Caco-2 (cell line): ENCODE measurements around the gene CLSTN1. TPM values are rescaled to one million over a fixed set of nuclear protein-coding genes. Genes with fewer than 3 reads are reported as not detected.

Source experiments
- BruUV-seq: library from RNA; stranded (reverse); fragments of 400-500 nt; replicated peaks from 2 replicates; lab custom pipeline; 2021; lab: Mats Ljungman, UMichigan
- CTCF ChIA-PET: fragments of 300-600 bp; sonication (Branson Sonifier 250); formaldehyde crosslinking; loops from one replicate; lab custom pipeline; 2022; ENCODE audit warnings: antibody characterized with exemption; lab: Charles Lee
- POLR2A ChIA-PET: fragments of 300-600 bp; sonication (Branson Sonifier 250); formaldehyde crosslinking; loops from one replicate; lab custom pipeline; 2022; ENCODE audit warnings: antibody characterized with exemption; lab: Charles Lee
- DNase-seq, 2 experiments: peaks; one replicate each; pipeline versions ENCODE4 v3.0.0 to v3.0.0-alpha.2; 2020 to 2022
- H3K27me3 ChIP-seq: replicated peaks from 2 replicates; pipeline ENCODE4 v1.6.0; 2011; ENCODE audit warnings: low read length; ENCODE audit not compliant: control insufficient read depth, insufficient read depth
- H3K36me3 ChIP-seq: 2 replicates; pipeline ENCODE4 v1.5.1; 2011; ENCODE audit warnings: low read length; ENCODE audit not compliant: control insufficient read depth, insufficient read depth
- H3K4me1 ChIP-seq: fragments of 250-450 bp; sonication (Bioruptor Pico); 2 replicates; pipeline ENCODE4 v1.5.1; 2020; ENCODE audit warnings: mild to moderate bottlenecking
- H3K4me3 ChIP-seq: 2 replicates; pipeline ENCODE4 v1.5.1; 2011; ENCODE audit warnings: low read depth, mild to moderate bottlenecking, control low read depth, low read length
- H3K9me3 ChIP-seq: fragments of 250-450 bp; sonication (Bioruptor Pico); 2 replicates; pipeline ENCODE4 v1.5.1; 2020; ENCODE audit warnings: mild to moderate bottlenecking, moderate library complexity
- H3K27ac Mint-ChIP-seq: one replicate; pipeline ENCODE4 v1.8.0; 2022; ENCODE audit warnings: mixed read lengths; ENCODE audit not compliant: unreplicated experiment
- H3K27me3 Mint-ChIP-seq: one replicate; pipeline ENCODE4 v1.8.0; 2022; ENCODE audit warnings: mixed read lengths; ENCODE audit not compliant: insufficient read depth, unreplicated experiment
- H3K36me3 Mint-ChIP-seq: one replicate; pipeline ENCODE4 v1.8.0; 2022; ENCODE audit warnings: mild to moderate bottlenecking, mixed read lengths; ENCODE audit not compliant: insufficient read depth, unreplicated experiment
- H3K4me1 Mint-ChIP-seq: one replicate; pipeline ENCODE4 v1.8.0; 2022; ENCODE audit warnings: low read depth, mixed read lengths; ENCODE audit not compliant: unreplicated experiment
- H3K4me3 Mint-ChIP-seq: one replicate; pipeline ENCODE4 v1.8.0; 2022; ENCODE audit warnings: mild to moderate bottlenecking, moderate library complexity, mixed read lengths; ENCODE audit not compliant: unreplicated experiment
- H3K9me3 Mint-ChIP-seq: one replicate; pipeline ENCODE4 v1.8.0; 2022; ENCODE audit warnings: mixed read lengths; ENCODE audit not compliant: unreplicated experiment
- CTCF ChIP-seq, 2 experiments: fragments of 200-600 bp in 1 of 2; IDR thresholded peaks; 1 replicate in 1 of 2; 2 replicates in 1 of 2; pipeline versions ENCODE4 v1.5.1 to v1.8.0; 2011 to 2022; ENCODE audit warnings: antibody characterized with exemption in 1 of 2, control low read depth in 1 of 2, inconsistent platforms in 1 of 2, low read depth in 1 of 2, low read length in 1 of 2, mild to moderate bottlenecking in 1 of 2, moderate library complexity in 1 of 2; ENCODE audit not compliant: insufficient read depth in 1 of 2, severe bottlenecking in 1 of 2, unreplicated experiment in 1 of 2
- intact Hi-C: fragments of 100-400 bp; cut with micrococcal nuclease; formaldehyde crosslinking; loops from one replicate; pipeline ENCODE4 v1.10.0; 2022; ENCODE audit not compliant: unreplicated experiment
- total RNA-seq: library from RNA; stranded (reverse); gene quantifications from 2 replicates; pipeline ENCODE4 v1.2.3, GENCODE V29; 2022

Gene CLSTN1
- total RNA-seq, 1 experiment from 2014 or later: 102 TPM

- H3K27me3 ChIP-seq: no peaks in the 10 kb centered on the region
- no peaks in the 10 kb centered on the region for H3K9me3 ChIP-seq
- no peak overlapping the region for H3K4me3 ChIP-seq
- TF ChIP-seq CTCF (IDR thresholded peaks at IDR 0.05; ENCODE audit: insufficient read depth in 1 of 2, low read depth in 1 of 2, low read length in 1 of 2, severe bottlenecking in 1 of 2, unreplicated experiment in 1 of 2): no peak
- H3K36me3 ChIP-seq: no peaks in the 10 kb centered on the region
- no peak overlapping the region for H3K27ac Mint-ChIP-seq
- ChIA-PET CTCF (interaction anchor here (0.6 kb wide), 1 partner anchor 539 kb away, joined by 5 read pairs; no protein-coding TSS in a partner anchor), POLR2A (no interaction called here)
- H3K36me3 Mint-ChIP-seq: peaks cover 6% of the 10 kb centered on the region
- no peaks in the 10 kb centered on the region for H3K27me3 Mint-ChIP-seq
- no peaks in the 10 kb centered on the region for H3K9me3 Mint-ChIP-seq
- no peaks in the 10 kb centered on the region for H3K4me1 Mint-ChIP-seq
- no peaks in the 10 kb centered on the region for H3K4me1 ChIP-seq
- no peak overlapping the region for H3K4me3 Mint-ChIP-seq
- intact Hi-C loops: no loop called here
- BruUV-seq: no TSS peak
- DNase-seq: no peak
Observed at GRCh38 chr1:9680091-9680490, 143.7 kb downstream of the CLSTN1 start.

Other genes with a start within 250 kb of the CLSTN1 start
- gene TMEM201, start 235.1 kb downstream of the CLSTN1 start, total RNA-seq: 27.2 and 28.2 TPM in 2 replicates
- gene PIK3CD, start 172.2 kb downstream of the CLSTN1 start, total RNA-seq: 0.46 and 0.77 TPM in 2 replicates
- gene CTNNBIP1, start 86.3 kb upstream of the CLSTN1 start, total RNA-seq: 17.1 and 17.5 TPM in 2 replicates
- gene LZIC, start 119.4 kb upstream of the CLSTN1 start, total RNA-seq: 27.0 and 33.2 TPM in 2 replicates
- gene NMNAT1, start 119.5 kb upstream of the CLSTN1 start, total RNA-seq: 3.1 and 3.8 TPM in 2 replicates
- gene RBP7, start 173.3 kb upstream of the CLSTN1 start, total RNA-seq: 10.3 and 11.7 TPM in 2 replicates
- 40.2 and 40.3 TPM in 2 replicates for gene UBE4B, start 209.0 kb upstream of the CLSTN1 start, total RNA-seq